GM18508 (cell line): ENCODE results near the gene PLXNC1.

Experiments used
- ATAC-seq: cut with Tn5 transposase; IDR thresholded peaks from one replicate; pipeline ENCODE4 v1.9.1; 2021; ENCODE audit warnings: moderate number of reproducible peaks; ENCODE audit not compliant: insufficient read depth, unreplicated experiment

Gene PLXNC1

DNA sequence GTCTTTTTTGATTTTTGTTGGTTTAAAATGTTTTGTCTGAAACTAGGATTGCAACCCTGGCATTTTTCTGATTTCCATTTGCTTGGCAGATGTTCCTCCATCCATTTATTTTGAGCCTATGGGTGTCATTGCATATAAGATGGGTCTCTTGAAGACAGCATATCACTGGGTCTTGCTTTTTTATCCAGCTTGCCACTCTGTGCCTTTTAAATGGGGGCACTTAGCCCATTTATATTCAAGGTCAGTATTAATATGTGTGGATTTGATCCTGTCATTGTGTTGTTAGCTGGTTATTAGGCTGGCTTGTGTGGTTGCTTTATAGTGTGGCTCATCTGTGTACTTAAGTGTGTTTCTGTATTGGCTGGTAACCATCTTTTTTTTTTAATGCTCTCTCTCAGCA lies 171.7 kb downstream of the PLXNC1 start:
- no peak for ATAC-seq

DNA sequence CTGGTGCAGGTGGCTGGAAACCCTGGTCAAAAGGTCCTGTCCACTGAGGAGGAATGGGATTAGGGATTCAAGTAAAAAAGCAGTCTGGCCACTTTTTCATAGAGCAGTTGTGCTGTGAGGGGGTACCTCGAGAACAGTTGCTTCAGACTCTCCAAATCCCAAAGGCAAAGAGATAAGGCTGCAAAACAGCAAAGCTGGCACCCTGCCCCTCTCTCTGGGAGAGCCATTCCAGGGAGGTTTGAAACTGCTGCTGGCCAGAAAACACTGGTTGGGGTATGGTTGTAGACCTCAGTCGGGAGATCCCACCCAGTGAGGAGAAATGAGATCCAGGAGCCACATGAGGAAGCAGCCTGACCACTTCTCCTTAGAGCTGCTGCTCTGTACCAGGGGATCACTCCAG lies 174.0 kb downstream of the PLXNC1 start:
- no peak for ATAC-seq

DNA sequence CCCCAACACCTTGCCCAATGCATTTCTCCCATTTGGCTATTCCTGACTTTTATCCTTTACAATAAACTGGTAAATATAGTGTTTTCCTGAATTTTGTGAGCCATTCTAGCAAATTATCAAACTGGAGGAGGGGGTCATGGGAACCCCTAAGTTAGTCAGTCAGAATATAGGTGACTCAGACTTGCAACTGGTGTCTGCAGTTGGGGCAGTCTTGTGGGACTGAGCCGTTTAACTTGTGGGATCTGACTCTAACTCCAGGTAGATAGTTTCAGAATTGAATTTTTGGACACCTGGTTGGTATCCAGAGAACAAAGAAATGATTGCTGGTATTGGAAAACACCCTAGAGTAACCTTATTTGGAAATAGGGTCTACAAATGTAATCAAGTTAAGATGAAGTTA lies 177.9 kb downstream of the PLXNC1 start:
- no peak for ATAC-seq

DNA sequence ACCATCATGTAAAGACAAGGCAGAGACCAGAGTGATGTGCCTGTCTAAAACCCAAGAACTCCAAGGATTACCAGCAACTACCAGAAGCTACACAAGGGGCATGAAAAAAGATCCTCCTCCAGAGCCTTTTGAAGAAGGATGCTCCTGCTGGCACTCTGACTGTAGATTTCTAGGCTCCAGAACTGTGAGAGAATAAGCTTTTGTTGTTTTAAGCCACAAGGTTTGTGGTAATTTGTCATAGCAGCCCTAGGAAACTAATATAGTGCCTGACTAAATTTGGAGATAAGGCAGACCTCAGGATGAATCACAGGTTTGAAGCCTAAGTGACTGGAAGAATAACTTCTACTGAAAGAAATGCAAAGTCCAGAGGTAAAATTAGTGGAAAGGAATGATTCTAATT lies 178.3 kb downstream of the PLXNC1 start:
- ATAC-seq = no peak

DNA sequence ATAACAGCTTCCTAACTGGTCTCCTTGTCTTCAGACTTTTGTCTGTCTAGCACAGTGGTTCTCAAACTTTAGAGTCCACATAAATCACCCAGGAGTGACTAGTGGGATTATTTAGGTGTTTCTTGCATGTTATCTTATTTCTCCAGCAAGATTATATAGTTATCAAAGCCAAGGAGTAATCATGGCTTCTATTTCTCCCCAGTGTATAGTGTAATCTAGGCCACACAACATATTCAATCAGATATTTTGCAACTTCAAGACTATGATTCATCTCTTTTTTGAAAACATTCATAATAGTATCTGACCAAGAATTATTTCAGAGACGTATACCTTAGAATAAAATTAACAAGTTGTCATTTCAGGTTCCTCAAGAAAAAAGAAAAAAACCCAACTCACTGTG lies 179.4 kb downstream of the PLXNC1 start:
- ATAC-seq = no peak

DNA sequence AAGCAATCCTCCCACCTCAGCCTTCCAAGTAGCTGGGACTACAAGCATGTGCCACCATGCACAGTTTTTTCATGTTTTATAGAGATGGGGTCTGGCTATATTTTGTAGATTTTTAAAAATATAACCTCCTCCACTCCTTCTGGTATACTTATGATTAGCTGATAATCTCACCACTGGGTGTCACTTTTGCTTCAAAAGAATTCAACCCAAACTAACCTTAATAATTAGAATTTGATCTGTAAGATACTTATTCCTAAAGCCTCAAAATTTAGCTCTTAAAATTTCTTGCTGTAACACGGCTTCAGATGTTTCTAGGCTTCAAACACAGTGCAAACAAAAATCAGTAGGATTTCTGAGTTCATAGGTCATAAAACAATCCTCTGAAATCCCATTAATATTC lies 181.0 kb downstream of the PLXNC1 start:
- no peak for ATAC-seq

DNA sequence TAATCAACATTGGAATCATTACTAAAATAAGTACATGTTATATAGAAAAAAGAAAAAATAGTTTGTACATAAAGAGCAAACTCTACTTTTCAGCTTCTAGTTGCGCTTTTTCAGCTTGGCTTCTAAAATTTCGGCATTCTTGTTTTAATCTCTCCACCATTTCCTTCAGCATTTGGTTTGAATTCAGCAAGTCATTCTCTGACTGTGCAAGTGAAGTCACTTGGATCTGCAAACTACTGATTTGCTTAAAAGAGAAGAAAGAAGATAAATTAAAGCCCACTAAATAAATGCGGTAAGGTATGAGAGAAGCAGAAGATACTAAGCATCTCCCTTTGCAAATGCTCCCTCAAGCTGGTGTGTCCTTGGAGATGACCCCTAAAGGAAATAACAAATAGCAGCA lies 185.0 kb downstream of the PLXNC1 start:
- ATAC-seq = no peak

DNA sequence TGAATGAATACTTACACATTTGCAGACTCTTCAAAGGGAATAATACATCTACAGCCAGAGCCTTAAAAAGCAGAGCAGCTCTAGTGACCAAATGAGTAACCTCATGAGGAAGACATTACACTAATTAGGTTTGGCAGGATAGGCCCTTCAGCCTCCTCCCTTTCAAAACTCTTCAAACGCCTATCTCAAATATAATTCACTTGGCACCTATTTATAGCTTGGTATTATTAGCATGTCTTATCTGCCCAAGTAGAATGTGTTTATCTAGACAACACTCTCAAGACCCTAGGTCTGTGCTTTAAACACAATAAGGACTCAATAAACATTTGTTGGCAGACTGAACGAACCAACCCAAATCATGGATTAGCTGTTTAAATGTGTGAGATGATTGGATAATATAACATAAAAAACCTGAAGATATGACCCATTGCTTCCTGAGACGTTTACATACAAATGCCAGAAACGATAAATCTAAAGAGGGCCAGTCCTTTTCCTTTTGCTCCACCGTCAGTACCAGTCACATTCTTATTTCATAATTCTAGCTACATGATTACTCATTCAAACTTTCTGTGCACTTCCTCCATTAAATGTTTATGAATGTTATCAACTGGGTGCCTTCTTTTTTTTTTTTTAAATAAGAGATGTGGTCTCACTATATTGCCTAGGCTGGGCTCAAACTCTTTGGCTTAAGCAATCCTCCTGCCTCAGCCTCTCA lies 188.0 kb downstream of the PLXNC1 start:
- no peak for ATAC-seq

DNA sequence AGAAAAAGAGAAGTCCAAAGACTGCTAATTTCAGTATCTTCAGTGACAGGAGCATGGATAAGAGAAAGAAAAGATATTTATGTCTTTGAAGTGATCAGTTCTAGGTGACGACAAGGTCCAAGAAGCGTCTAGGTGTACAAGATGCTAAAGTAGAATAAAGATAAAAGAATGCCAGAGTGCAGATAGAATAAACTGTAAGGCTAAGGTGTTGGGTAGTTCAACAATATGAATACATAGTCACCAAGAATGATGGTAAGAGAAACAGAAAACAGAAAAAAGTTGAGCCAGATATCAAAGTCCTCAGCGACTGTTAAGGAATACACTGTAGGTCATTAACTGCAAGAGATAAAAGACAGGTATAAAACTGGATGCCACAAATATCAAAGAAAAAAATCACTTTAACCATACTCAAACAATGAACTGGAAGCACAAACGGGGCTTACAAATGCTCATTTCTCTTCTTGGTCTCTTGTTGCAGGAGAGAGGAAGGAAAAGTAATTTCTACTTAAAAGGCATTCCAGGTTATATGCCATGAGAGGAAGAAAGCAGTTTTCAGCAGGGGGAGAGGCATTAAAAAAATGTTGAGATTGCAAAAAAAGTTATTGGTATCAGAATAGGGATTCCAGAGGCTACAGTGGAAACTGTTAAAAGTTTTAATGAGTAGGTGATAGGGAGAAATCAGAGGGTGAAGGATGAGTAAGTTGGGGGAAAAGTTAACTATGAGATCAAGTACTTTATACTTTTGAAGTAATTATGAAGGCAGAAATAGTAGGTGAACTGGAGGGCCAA lies 189.8 kb downstream of the PLXNC1 start:
- no peak for ATAC-seq

DNA sequence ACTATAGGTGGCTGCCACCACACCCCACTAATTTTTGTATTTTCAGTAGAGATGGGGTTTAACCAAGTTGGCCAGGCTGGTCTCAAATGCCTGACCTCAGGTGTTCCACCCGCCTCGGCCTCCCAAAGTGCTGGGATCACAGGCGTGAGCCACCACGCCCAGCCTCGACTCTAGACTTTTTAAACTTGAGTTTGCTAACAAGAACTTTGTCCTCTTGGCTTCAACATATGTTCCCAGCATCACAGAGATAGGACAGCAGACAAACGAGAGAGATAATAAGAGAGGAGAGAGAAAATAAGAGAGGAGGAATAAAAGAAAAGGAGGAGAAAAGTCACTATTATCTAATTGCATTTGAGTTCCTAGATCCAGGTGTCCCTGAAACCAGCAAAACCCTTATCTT lies 192.2 kb downstream of the PLXNC1 start:
- ATAC-seq = no peak

DNA sequence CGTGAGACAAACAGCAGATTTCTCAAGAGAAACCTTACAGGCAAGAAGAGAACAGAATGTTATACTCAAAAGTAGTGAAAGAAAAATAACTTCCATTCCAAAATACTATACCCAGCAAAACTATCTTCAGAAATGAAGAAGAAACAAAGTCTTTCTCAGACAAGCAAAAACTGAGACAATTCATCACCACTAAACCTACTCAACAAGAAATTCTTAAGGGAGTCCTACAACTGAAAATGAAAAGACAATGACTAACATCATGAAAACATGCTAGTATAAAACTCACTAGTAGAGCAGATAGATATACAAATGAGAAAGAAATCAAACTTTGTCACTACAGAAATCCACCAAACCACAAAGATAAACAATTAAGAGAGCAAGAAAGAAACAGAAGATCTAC lies 204.8 kb downstream of the PLXNC1 start:
- ATAC-seq = no peak
